ENCODE results near the gene ARHGEF35. TPM values are rescaled to one million over a fixed set of nuclear protein-coding genes. Genes with fewer than 3 reads are reported as not detected.
"Not testable (repeated sequence)": the region's sequence is repeated elsewhere in the genome, so short reads cannot be mapped to it uniquely, and the experiment has no call there.

Gene ARHGEF35
- 0.75 TPM for total RNA-seq

GRCh38 chr7:144195212-144195872, at the start of gene ARHGEF35:
ARHGEF35 (minus strand) TSS chr7:144195833; CDS start chr7:144188383, 7,450 bp downstream.
- H3K27me3 ChIP-seq; H3K9me3 ChIP-seq; H3K4me3 ChIP-seq; H3K4me1 ChIP-seq; DNase-seq (ENCODE audit: low spot score in 2 of 2); H3K36me3 ChIP-seq; intact Hi-C loops (cut with DNase I); H3K27ac ChIP-seq: not testable (repeated sequence)

GRCh38 chr7:144245372-144245771, 49.7 kb upstream of the ARHGEF35 start:
- H3K36me3 ChIP-seq; H3K27ac ChIP-seq; DNase-seq (ENCODE audit: low spot score in 2 of 2); H3K4me1 ChIP-seq; H3K9me3 ChIP-seq; intact Hi-C loops (cut with DNase I); H3K4me3 ChIP-seq; H3K27me3 ChIP-seq: not testable (repeated sequence)

GRCh38 chr7:144239365-144239764, 43.7 kb upstream of the ARHGEF35 start, which contains the start of gene OR2A42:
OR2A42 (minus strand) TSS chr7:144239605; CDS start chr7:144232843, 6,762 bp downstream.
- DNase-seq (ENCODE audit: low spot score in 2 of 2); H3K27ac ChIP-seq; H3K4me1 ChIP-seq; H3K36me3 ChIP-seq; H3K9me3 ChIP-seq; H3K27me3 ChIP-seq; H3K4me3 ChIP-seq; intact Hi-C loops (cut with DNase I): not testable (repeated sequence)

GRCh38 chr7:144238530-144239082, 43.0 kb upstream of the ARHGEF35 start:
- H3K27me3 ChIP-seq; H3K4me1 ChIP-seq; H3K27ac ChIP-seq; H3K4me3 ChIP-seq; H3K36me3 ChIP-seq; H3K9me3 ChIP-seq; DNase-seq (ENCODE audit: low spot score in 2 of 2); intact Hi-C loops (cut with DNase I): not testable (repeated sequence)

GRCh38 chr7:144233039-144233438, 37.4 kb upstream of the ARHGEF35 start:
- H3K4me3 ChIP-seq; H3K27ac ChIP-seq; intact Hi-C loops (cut with DNase I); H3K27me3 ChIP-seq; H3K9me3 ChIP-seq; H3K36me3 ChIP-seq; H3K4me1 ChIP-seq; DNase-seq (ENCODE audit: low spot score in 2 of 2): not testable (repeated sequence)

- H3K9me3 ChIP-seq; H3K4me1 ChIP-seq; DNase-seq (ENCODE audit: low spot score in 2 of 2); H3K4me3 ChIP-seq; intact Hi-C loops (cut with DNase I); H3K36me3 ChIP-seq; H3K27me3 ChIP-seq; H3K27ac ChIP-seq: not testable (repeated sequence)
These were observed 35.4 kb upstream of the ARHGEF35 start for GRCh38 chr7:144231027-144231426.

GRCh38 chr7:144228810-144229209, 33.2 kb upstream of the ARHGEF35 start:
- DNase-seq (ENCODE audit: low spot score in 2 of 2); H3K4me1 ChIP-seq; H3K9me3 ChIP-seq: not testable (repeated sequence)

GRCh38 chr7:144226866-144227265, 31.2 kb upstream of the ARHGEF35 start:
- H3K9me3 ChIP-seq; H3K36me3 ChIP-seq; intact Hi-C loops (cut with DNase I); H3K4me1 ChIP-seq; H3K27ac ChIP-seq; H3K4me3 ChIP-seq; H3K27me3 ChIP-seq: not testable (repeated sequence)
- DNase-seq (ENCODE audit: low spot score in 2 of 2), result peak in 1 of 2 donors; percentile 34

More at GRCh38 chr7:144228810-144229209, 33.2 kb upstream of the ARHGEF35 start:
- H3K4me3 ChIP-seq; H3K36me3 ChIP-seq; H3K27me3 ChIP-seq; H3K27ac ChIP-seq; intact Hi-C loops (cut with DNase I): not testable (repeated sequence)

- H3K27ac ChIP-seq; H3K36me3 ChIP-seq; H3K27me3 ChIP-seq; DNase-seq (ENCODE audit: low spot score in 2 of 2); H3K9me3 ChIP-seq; H3K4me3 ChIP-seq; H3K4me1 ChIP-seq; intact Hi-C loops (cut with DNase I): not testable (repeated sequence)
These were observed 28.0 kb upstream of the ARHGEF35 start for GRCh38 chr7:144223675-144224074.

- H3K27ac ChIP-seq; DNase-seq (ENCODE audit: low spot score in 2 of 2); H3K4me1 ChIP-seq; H3K36me3 ChIP-seq; H3K4me3 ChIP-seq; intact Hi-C loops (cut with DNase I); H3K27me3 ChIP-seq; H3K9me3 ChIP-seq: not testable (repeated sequence)
These were observed 24.9 kb upstream of the ARHGEF35 start for GRCh38 chr7:144220531-144220930.

GRCh38 chr7:144219149-144219548, 23.5 kb upstream of the ARHGEF35 start:
- H3K4me3 ChIP-seq; H3K27ac ChIP-seq; H3K27me3 ChIP-seq; intact Hi-C loops (cut with DNase I); H3K36me3 ChIP-seq; H3K4me1 ChIP-seq; DNase-seq (ENCODE audit: low spot score in 2 of 2); H3K9me3 ChIP-seq: not testable (repeated sequence)

- H3K27me3 ChIP-seq; H3K4me3 ChIP-seq; H3K9me3 ChIP-seq; H3K36me3 ChIP-seq; H3K27ac ChIP-seq; H3K4me1 ChIP-seq; DNase-seq (ENCODE audit: low spot score in 2 of 2); intact Hi-C loops (cut with DNase I): not testable (repeated sequence)
These were observed 22.9 kb upstream of the ARHGEF35 start for GRCh38 chr7:144218581-144218980.

- H3K4me3 ChIP-seq; H3K27me3 ChIP-seq; intact Hi-C loops (cut with DNase I); H3K27ac ChIP-seq; H3K9me3 ChIP-seq; DNase-seq (ENCODE audit: low spot score in 2 of 2); H3K4me1 ChIP-seq; H3K36me3 ChIP-seq: not testable (repeated sequence)
These were observed 21.6 kb upstream of the ARHGEF35 start for GRCh38 chr7:144217200-144217599.

- intact Hi-C loops (cut with DNase I); DNase-seq (ENCODE audit: low spot score in 2 of 2); H3K9me3 ChIP-seq; H3K27ac ChIP-seq; H3K4me1 ChIP-seq; H3K4me3 ChIP-seq; H3K36me3 ChIP-seq; H3K27me3 ChIP-seq: not testable (repeated sequence)
These were observed 9.7 kb upstream of the ARHGEF35 start for GRCh38 chr7:144205306-144205705.

- intact Hi-C loops (cut with DNase I); DNase-seq (ENCODE audit: low spot score in 2 of 2); H3K4me3 ChIP-seq; H3K4me1 ChIP-seq; H3K27me3 ChIP-seq; H3K27ac ChIP-seq; H3K36me3 ChIP-seq; H3K9me3 ChIP-seq: not testable (repeated sequence)
These were observed 7.5 kb upstream of the ARHGEF35 start for GRCh38 chr7:144203086-144203485.
